GM18517 (cell line): ENCODE results near the gene PFKFB3.
A peak's percentile ranks its signal among the peaks of the same experiment; 100 is the strongest.
"Not testable (repeated sequence)": the region's sequence is repeated elsewhere in the genome, so short reads cannot be mapped to it uniquely, and the experiment has no call there.

Experiments
- ATAC-seq: cut with Tn5 transposase; IDR thresholded peaks from one replicate; pipeline ENCODE4 v1.9.1; 2021; ENCODE audit warnings: mild to moderate bottlenecking, moderate library complexity; ENCODE audit not compliant: unreplicated experiment

PFKFB3 gene

DNA sequence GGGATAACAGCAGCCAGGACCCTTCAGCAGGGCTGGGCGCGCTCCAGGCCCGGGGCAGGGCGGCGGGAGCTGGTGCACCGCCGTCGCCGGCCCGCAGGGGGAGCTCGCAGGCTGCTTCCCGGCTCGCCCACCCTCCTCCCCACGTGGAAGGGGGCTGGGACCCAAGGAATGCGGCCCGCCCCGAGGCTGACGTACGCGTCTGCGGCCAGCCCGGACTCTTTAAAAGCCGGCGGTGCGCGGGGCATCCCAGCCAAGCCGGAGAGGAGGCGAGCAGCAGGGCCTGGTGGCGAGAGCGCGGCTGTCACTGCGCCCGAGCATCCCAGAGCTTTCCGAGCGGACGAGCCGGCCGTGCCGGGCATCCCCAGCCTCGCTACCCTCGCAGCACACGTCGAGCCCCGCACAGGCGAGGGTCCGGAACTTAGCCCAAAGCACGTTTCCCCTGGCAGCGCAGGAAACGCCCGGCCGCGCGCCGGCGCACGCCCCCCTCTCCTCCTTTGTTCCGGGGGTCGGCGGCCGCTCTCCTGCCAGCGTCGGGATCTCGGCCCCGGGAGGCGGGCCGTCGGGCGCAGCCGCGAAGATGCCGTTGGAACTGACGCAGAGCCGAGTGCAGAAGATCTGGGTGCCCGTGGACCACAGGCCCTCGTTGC is at the start of gene PFKFB3:
TSS of gene PFKFB3 (plus strand) at position 249 of the 647 bp plus-strand sequence. CDS start at position 578, 329 bp downstream.
- ATAC-seq, result peak; percentile 69

DNA sequence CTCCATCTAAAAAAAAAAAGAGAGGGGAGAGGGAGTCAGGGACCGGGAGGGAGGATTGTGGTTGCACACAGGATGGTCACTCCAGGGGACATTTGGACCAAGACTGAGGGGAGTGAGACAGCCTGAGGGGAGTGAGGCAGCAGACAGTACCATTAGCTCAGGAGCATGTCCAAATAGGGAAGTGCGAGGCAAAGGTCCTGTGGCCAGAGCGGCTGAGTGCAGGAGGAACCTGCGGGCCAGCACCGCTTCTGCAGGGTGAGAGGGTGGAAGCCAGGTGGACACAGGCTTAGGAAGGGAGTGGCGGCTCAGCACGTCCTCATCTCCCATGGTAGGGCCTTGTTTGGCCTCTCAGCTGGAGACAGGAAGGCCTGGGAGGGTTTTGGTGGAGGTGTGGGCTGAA is 48.9 kb upstream of the PFKFB3 start:
- ATAC-seq, result no peak

DNA sequence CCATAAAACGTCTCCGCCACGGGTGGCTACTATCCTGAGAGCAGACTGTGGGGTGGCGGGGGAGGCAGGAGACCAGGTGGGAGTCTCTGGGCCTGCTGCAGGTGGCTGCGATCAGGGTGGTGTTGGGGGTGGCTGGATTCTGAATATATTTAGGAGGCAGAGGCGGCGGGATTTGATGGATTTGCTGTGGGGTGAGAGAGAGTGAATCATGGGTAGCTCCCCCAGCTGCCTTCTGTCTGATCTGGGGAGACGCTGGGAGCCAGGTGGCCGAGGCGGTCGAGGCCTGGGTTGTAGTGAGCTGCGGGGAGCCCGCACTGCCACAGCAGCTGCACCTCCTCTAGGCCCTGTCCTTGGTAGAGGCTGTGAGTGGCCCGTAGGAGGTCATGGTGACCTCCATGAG is 48.2 kb upstream of the PFKFB3 start:
- ATAC-seq, result no peak

DNA sequence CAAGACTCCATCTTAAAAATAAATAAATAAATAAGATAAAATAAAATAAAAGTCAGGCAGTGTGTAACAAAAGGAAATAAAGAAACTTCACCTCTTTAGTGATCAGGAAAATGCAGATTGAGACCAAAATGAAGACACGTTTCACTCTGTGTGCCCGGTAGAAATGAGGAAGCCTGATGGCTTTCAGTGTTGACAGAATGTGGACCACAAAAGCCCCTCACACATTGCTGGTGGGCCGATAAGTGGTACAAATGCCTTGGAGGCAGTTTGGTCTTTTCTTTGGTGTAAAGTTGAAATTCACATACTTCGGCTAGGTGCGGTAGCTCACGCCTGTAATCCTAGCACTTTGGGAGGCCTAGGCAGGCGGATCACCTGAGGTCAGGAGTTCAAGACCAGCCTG is 44.5 kb upstream of the PFKFB3 start:
- no peak for ATAC-seq

DNA sequence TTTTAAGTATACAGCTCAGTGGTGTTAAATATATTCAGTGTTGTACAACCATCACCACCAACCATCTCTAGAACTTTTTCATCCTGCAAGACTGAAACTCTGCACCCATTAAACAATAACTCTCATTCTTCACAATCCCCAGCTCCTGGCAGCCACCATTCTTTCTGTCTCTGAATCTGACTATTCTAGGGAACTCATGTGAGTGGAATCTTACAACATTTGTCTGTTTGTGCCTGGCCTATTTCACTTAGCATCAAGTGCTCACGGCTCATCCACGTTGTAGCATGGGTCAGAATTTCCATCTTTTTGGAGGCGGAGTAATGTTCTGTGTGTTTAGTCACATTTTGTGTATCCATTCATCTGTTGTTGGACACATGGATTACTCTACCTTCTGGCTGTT is 40.8 kb upstream of the PFKFB3 start:
- ATAC-seq, result no peak

DNA sequence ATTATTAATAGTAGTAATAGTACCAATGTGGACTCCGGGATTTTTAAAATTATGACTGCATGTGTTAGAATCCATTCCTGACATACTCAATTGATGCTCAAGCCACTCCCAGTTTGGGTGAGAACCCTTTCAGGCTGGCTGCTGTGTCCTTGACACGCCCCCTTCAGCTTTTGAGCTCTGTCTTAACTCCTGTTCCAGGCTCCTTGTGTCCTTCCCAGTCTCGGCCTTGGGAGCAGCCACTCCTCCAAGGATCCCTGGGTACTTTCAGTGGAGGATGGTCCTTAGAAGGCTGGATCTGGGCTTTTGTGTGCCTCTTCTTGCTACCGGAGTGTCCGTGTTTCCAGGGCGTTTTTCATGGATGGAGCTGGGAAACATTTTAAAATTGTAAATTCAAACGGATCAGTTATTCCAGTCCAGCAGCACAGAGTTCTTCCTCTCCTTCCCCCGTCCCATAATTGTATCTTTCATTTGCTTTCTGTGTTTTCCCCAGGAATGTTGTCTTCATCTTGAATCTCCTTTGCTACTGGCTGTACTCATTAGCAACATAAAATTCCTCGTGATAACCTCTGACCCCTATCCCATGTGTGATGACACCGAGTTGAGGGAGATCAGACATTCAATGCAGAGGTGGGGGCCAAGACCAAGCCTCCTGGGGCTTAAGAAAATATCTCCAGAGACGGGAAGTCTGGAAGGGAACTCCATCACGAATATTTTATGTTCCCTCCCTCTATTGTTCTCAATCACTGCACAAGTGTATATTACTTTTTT is 40.0 kb upstream of the PFKFB3 start:
- ATAC-seq, result no peak

DNA sequence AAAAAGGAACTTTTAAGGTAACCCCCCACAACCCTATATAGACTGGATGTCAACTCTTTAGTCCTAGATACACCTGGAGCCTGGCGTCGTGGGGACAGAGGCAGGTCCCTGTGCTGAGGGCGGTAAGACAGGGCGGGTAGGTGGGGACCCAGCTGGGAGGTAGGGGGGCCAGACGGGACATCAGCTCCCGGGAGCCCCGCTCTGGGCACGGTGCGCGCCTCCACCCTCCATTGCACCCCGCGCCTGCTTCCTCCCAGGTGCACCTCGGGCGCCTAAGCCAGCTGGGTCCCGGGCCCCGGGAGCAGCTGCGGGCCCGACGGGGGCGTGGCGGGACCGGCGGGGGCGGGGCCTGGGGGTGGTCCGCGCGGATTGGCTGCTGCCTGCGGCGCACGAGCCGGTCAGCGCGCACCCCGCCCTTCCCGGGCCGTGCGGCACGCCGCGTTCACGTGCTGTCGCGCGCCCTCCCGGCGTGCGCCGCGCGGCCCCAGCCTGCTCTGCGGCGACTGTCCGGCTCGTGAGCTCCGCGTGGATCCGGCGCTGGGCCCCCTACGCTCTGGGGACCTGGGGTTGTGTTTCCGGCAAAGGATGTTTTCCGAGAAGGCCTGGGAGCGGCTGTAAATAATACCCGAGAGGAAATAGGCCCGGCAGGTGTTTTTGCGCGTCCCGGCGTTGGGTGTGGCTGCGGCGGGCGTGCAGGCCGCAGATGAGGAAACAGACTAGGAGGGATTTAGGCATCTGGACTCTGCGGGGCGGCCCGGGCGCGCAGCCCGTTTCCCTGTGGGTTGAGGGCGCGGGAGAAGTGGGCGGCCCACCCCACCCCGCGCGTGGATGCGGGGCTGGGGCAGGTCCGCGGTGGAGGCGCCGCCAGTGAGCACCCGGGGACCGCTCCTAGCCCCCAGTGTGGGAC is 39.1 kb upstream of the PFKFB3 start:
- ATAC-seq, result peak; percentile 72

DNA sequence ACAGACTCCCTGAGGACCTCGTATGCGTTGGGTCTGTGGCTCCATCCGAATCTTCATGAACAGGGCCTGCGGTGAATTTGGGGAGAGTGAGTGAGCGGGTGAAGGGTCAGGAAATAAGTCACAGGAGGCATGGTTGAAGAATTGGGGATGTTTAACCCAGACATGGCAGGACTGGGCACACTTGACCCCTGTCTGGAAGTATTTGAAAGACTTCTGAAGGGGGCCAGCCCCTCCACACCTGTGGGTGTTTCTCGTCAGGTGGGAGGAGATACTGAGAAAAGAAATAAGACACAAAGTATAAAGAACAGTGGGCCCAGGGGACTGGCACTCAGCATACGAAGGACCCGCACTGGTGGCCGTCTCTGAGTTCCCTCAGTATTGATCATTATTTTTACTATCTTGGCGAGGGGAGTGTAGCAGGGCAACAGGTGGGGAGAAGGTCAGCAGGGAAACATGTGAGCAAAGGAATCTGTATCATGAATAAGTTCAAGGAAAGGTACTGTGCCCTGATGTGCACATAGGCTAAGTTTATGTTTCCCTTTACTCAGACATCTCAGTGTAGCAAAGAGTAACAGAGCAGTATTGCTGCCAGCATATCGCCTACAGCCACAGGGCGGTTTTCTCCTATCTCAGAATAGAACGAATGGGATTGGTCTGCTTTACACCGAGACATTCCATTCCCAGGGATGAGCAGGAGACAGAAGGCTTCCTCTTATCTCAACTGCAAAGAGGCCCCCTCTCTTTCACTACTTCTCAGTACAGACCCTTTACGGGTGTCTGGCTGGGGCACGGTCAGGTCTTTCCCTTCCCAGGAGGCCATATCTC is 38.2 kb upstream of the PFKFB3 start:
- no peak for ATAC-seq

DNA sequence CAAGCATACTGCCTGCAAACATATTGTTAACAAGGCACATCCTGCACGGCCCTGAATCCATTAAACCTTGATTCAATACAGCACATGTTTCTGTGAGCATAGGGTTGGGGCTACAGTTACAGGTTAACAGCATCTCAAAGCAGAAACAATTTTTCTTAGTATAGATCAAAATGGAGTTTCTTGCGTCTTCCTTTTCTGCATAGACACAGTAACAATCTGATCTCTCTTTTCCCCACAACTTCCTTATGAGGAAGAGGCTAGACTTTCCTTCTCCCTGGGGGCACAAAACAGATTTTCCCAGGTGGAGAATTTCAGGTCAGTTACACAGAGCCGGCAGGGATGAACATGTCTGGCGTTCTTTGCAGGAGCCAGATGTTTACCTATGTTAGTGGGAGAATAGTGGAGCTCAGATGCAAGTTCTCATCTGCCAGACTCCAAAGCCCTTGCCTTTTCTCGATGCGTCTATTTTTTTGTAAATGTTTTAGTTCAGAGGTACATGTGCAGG is 37.5 kb upstream of the PFKFB3 start:
- no peak for ATAC-seq

DNA sequence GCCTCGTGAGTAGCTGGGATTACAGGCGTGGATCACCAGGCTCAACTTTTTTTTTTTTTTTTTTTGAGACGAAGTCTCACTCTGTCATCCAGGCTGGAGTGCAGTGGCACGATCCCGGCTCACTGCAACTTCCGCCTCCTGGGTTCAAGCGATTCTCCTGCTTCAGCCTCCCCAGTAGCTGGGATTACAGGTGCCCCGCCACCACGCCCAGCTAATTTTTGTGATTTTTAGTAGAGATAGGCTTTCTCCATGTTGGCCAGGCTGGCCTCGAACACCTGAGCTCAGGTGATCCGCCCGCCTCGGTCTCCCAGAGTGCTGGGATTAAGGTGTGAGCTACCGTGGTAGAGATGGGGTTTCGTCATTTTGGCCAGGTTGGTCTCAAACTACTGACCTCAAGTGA is 36.8 kb upstream of the PFKFB3 start:
- ATAC-seq, result not testable (repeated sequence)

DNA sequence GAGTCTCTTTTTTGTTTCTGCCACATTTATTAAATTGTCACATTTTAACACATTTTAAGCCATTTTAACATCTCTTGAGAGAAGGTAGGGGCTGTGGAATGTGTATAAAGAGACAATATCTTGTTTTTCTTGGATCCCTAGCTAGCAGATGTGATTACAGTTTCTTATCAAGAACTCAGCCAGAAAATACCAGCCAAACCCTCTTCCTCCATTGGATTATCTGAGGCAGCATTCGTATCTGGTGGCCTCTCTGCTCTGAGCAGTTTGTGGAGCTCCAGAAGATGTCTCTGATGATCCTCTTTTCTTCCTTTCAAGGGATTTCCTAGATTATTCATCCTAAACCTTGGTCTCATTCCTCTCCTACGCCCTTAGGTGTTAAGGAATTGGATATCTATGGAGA is 35.3 kb upstream of the PFKFB3 start:
- no peak for ATAC-seq

DNA sequence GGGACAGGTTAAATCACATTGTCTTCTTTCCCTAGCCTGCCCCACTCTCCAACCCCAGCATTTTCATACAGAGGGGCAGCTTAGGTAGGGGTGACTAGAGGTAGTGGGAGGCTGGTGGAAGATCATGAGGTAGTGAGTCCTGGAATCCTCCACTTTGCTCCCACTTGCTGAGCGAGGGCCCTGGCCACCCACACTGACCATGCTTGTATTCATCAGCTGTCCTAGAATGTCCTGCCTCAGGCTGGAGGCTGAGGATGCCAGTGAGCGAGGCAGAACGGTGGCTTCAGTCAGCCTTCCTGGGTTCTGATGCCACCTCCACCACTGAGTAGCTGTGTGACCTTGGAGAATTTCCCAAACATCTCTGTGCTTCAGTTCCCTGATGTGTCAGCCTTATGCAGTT is 34.6 kb upstream of the PFKFB3 start:
- ATAC-seq, result no peak

DNA sequence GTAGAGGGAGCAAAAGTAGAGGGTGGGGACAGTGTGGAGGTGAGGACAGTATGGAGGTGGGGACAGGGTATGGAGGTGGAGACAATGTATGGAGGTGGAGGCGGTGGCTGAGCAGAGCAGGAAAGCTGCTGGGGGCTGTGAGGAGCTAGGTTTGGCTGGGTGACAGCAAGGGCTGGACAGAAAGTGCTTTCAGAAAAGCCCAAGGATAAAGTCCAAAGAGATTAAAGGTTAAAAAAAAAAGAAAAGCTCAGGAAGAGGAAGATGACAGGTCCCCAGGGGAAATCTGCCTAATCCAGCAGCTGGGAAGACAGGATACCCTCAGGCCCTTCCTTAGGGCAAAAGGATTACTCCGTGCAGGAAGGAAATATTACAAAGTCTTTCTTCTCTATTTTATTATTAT is 32.1 kb upstream of the PFKFB3 start:
- no peak for ATAC-seq

DNA sequence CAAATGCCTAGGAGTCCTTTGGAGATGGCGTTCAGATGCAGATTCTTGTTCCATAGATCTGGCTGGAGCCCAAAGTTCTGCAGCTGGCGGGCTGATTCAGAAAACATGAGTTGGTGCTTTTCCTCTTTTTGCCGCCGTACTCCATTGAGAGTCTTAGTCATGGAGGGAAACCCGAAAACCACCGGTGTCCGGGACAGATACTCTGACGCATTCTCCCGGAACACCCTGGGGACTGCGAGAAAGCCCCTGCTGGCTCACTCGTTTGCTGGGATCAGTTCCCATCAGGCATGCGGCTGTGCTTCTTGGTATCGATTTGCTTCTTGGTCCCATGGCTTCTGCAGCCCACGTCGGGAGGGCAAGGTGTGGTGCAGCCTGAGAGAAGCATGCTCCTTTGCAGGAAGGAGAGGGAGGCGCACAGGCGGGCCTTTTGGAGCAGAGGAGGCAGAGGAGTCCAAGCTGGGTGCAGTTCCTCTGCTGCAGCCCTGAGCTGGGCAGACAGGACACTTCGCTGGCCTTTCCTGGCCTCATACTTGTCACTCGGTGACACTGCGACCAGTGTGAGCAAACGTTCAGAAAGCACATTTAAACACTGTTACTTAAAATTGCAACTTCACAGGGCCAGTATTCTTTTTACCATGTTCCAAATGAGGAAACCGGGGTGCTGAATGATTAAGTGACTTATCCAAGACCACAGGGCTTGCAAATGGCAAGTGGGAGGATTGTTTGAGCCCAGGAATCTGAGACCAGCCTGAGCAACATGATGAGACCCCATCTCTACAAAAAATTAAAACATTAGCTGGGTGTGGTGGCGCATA is 30.6 kb upstream of the PFKFB3 start:
- no peak for ATAC-seq

DNA sequence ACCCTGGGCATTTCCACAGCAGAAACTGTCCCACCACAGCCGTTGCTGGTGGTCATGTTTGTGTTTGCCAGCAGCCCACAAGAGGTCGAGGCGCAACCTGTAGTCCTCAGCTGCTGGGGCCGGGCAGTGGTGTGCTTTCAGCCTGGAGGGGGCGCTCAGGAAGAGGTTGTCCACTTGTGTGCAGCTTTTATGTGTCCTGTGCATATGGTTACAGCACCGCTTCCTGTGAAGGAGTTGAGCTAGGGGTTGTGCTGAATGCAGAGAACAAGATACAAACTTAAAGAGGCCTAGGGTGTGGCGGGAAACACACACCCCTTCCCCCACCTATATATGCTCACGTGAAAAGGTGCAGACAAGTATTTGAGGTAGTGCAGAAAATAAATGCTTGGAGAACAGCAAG is 29.5 kb upstream of the PFKFB3 start:
- no peak for ATAC-seq

DNA sequence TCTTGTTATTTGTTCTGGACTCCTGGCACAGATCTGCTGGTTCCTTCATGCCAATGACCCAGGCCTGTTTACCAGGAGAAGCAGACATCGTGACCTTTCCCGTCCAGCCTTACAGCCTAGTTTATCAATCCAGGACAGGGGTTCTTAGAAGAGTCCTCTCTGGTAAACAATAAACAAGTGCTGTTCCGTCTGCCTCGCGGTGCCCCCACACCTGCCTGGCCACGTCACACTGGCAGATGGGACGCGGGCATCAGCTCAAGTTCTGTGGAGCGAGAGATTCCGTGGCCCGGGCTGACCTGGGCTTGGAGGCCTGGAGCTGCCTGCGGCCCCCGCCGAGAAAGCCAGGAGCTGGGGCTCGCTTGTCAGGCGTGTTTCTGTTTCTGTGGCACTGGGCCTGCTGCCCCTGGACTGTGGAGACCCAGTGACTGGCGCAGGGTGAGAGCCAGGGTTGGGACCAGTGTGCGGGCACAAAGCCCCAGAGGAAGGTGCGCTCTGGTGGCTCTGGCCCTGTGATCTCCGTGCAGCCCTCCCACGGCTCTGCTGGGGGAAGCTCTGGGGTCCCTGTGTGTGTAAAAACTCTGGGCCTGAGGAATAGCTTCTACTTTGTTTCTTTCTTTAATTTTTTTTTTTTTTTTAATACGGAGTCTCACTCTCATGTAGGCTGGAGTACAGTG is 28.4 kb upstream of the PFKFB3 start:
- no peak for ATAC-seq

DNA sequence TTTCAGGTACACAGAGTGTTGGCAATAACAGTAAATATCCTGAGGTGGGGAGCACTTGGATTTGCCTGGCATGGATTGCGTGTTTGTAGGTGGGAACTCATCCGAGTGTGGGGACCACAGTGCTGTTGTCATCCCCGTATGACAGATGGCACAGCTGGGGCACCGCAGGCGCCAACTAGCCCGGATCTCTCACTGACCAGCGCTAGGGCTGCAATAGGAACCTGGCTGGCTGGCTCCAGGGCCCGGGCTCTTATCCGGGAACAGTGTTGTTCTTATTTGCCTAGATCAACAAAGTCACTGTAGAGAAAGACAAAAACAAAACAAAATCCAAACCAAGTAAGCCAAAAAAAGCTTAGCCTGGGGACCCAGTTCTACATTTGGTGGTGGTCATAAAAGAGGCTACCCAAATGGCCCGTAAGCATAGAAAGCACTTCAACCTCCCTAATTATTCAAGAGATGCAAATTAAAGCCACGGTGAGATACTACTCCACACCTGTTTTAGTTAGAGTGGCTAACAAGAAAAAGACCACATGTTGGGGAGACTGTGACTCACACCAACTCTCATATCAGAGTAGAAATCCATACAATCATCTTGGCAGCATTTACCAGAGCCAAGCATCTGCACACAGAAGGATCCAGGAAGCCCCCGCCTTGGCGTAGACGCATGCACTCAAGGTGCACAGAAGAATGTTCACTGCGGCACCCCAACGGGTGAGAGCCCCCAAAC is 27.2 kb upstream of the PFKFB3 start:
- no peak for ATAC-seq

DNA sequence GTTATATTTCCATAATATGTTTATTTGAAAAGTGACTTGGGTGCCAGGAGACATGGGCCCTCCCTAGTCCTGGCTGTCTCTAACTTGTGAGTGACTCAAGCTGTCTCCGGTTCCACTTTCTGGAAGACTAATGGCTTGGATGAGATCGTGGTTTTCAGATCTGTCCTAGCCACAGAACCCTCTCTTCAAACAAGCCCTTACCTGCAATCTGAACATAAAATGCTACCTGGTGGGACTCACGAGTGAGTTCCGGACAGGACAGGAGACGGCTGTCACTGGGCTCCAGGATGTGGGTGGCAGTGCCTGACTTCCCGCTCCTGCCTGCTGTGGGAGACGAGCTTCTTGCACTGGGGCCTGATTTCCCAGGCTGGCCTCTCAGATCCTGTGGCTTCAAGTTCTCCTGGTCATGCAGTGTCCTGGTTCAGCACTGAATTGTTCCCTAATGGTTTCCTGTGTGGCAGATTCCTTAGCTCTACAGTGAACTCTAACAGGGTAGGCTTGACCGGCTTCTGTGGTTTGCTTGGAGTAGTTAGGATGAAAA is 26.0 kb upstream of the PFKFB3 start:
- no peak for ATAC-seq
